ENCODE measurements around the gene RAX.
"Not testable (repeated sequence)": the region's sequence is repeated elsewhere in the genome, so short reads cannot be mapped to it uniquely, and the experiment has no call there.

RAX gene

DNA sequence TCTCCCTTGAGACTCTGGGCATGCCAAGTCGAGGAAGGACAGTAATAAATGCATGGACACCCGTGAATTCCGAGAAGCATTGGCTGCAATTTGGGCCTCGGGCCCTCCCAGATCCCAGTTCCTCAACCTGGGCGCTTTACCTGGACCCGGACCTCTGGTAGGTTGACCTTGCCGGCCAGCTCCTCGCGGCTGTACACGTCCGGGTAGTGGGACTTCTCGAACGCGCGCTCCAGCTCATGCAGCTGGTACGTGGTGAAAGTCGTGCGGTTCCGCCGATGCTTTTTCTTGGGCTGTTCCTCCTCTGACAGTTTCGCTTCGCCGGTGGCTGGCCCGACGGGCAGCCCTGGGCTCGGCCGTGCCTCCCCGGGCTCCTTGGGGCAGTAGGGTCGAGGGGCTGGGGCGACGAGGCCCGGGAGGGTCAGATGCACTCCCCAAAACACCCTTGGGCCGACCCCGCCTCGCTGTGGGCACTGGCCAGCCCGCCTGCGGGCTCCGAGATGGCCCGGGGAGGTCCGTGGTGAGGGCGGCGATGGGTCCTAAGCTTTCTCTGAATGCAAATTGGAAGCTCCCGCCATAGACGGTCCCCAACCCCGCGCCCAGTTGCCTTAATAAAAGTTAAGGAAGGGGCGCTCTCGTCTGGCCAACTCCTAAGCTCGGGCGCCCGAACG, 899 bp downstream of the RAX start:
- DNase-seq, result no peak

DNA sequence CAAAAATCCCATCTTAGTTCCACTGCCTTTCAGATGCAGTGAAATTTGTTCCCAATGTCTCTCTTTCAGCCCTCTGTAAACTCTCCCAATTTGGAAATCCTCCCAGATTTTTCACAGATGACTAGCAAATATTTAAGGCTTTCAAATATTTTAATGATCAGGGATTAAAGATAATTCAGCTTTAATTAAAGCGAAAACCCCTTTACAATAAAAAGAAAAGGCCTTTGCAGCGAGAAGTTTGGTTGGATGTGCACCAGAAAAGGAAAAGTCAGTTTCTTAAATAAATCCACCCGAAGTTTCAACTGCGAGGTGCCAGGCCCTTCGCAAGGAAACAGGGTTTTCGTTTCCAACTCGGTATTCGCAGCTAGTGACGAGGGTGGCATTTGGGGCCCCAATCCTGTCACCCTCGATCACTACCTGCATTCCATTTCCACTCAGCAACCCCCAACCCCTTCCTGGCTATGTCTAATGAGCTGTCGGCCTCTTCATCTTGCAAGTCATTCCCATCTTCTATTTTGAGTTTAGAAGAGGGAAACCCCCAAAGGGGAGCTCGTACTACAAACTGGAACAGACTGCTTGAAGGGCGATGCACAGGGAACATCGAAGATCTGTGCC, 1.5 kb downstream of the RAX start:
- DNase-seq, result no peak

DNA sequence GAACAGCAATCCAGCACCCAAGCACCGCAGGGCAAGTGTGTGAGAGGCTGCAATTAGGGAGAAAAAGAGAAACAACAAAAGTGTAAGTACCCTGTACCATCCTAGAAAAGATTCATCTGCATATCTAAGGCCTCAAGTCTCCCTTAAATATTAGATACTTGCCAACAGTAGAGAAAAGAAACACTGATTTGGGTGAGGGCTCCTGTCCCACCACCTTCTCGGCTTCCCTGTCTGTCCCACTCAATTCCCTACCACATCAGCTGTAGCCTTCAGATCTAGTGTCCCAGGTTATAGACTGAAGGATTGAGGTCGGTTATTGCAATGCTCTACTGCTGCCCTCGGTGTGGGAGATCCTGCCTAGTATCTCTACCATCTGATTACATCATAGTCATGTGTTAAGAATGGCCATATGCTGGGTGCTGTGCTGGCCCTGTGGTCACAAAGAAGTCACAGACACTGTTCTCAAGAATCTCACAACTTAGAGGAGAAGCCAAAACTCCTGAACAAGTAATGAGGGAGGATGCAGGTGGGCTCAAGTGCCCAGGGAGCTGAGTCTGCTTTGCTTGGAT, 2.5 kb downstream of the RAX start:
- peak; percentile 38 for DNase-seq

DNA sequence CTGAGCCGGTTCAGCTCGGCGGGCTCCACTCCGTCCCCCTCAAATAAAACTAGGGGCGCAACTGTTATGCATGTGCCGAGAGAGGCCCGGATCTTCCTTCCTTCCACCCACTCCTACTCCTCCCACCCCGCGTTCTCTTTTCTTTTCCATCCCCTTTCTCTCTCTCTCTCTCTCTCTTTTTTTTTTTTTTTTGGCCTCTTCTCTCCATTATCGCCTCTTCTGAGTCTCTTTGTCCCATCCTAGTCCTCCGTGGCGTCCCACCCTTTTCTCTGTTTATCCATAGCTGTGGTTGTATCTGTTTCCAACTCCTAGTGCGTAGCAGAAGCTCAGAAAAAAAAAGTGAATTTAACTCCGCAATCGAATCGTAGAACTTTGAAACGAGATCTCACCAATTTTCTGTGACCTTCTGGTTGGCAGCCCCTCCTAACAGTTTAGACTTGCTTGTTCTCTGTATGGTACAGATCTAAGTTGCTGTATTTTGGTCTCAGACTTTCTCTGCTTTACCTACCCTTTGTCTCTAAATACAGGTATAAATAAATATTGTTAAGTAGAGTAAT, 3.6 kb downstream of the RAX start:
- DNase-seq, result no peak

DNA sequence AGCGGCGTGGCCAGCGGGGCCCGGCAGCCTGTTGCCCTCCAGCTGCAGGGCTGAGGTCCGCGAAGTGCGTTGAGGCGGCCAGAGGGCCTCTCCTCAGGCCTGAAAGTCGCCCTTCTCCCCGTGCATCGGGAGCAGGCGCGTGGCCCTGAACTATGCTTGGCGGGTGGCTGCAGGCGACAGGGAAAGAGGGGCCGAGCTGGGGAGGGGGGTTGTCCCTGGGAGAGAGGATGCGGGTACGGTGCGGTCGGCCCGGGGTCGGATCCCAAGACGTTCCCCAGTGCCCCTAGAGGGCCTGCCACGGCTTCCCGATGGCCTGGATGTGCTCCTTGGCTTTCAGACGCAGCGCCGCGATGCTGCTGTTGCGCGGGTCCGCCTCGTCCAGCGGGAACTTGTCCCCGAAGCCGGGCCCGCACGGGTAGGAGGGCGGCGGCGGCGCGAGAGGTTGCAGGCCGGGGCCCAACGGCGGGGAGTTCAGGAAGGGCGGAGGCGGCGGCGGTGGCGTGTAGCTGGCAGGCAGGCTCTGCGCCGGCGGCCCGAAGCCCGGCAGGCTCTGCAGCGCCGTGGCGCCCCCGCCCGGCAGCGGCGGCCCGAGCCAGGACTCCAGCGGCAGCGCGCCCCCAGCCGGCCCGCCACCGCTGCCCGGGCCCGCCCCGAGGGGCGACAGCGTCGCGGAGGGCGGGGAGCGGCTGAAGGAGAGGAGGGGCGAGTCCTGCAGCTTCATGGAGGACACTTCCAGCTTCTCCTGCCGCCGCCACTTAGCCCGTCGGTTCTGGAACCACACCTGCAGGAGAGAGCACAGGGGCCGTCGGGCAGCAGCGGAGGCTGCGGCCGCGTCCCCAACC, 4.3 kb downstream of the RAX start:
- DNase-seq, result peak; percentile 62

DNA sequence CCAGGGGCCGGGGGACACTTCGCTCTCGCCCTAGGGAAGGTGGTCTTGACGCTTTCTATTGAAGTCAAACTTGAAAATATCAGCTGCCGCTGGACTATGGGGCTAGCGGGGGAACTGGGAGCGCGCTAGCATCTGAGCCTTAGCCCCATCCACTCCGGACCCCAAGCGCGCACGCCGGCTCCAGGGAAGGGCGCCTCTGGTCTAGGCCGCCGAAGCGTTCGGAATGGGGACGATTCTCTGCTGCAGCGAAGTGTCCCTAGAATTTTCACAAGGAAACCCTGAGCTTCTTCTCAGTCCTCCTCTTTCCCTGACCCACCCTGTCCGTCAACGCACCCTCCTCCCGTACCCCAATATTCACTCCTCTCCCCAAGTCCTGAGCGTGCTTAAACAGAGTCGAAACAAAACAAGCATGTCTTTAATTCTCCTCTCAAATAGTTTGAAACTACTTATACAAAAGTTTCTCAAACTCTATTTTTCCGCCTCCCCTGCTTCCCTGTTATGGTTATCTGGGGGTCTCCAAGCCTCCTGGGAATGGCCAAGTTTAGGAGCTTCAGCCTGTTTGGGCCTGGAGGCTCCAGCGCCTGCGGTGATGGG, 5.0 kb downstream of the RAX start:
- no peak for DNase-seq

DNA sequence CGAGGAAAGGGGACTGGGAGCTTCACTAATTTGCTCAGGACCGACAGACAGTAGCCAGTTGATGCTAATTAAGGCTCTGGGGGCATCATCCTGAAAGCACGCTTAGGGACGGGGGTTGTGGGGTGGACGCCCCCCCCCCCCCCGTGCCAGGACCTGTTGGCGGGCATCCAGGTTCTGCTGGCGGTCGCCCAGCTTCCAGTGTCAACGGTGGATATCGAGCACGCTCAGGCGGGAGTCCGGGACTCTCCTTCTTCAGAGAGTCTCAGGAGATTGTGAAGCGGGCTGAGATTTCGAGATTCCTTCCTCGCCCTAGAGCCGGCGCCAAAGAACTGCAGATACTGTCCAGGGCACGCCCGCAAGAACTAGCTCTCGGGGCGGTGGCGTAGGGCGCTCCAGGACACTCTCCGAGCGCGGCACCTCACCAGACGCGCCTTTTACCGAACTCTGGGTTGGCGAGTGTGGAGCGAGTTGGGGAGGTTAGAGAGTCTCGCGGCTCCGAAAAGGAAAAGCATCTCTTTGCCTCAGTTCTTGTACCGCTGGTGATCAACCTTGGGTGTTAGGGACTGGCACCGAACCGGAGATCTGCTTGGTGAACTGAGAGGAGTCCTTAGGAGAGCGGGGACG, 5.6 kb downstream of the RAX start:
- no peak for DNase-seq

DNA sequence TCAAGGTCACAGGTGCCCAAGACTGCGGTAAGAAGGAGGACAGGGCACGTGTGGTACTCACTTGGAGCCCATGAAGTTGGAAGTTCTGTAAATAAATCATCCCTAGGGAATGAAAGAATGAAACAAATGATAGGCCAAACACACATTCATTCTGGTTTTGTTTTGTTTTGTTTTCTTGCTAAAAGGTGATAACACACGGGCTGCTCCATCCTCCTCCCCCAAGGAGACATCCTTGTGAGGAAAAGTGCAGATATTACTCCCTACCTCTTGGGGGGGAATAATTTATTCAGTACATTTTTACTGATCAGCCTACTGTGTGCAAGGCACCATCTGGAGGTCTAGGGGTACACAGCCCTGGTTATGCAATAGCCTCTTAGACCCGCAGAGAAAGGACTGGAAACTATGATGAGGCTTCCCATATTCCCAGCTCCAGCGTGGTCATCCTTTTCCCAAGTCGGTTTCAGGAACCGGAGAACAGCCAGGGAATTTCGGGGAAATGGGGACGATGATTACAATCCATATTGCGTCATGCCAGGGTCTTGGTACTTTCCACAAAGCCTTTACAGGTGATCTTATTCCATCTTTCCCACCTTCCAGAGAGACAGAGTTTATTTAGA, 6.3 kb downstream of the RAX start:
- DNase-seq, result no peak

DNA sequence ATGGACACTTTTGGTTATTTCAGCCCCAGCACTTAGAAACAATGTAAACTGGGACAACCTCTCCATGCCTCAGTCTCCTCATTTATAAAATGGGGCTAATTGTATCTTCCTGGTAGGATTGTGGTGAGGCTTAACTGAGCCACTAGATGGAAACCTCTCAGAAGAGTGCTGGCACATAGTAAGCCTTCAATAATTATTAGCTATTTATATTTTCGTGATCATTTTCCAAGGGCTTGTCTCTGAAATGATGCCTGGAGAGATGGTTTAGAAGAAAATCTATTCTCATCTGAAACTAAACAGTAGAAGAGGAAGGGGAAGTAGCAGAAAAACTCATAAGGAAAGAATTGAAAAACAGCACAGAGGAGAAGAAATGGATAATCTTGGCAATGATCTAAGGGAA, 6.8 kb downstream of the RAX start:
- no peak for DNase-seq

DNA sequence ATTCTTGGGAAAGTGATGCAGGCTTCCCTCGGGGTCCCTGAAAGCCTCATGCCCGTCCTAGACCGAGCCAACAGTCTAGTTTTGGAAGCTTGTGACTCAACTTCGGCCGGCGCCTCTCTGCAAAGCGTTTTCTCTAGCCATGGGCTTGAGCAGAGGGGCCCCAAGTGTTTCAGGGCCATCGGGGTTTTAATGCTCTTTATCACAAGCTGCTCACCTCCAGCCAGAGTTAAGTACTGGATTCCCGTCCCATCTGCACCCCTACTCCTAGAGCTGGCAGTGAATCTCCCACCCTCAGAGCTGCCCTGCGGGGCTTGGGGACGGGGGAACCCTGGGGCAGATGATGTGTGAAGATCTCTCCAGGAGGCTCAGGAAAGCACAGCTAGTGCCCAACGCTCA, 7.3 kb downstream of the RAX start:
- DNase-seq, result no peak

DNA sequence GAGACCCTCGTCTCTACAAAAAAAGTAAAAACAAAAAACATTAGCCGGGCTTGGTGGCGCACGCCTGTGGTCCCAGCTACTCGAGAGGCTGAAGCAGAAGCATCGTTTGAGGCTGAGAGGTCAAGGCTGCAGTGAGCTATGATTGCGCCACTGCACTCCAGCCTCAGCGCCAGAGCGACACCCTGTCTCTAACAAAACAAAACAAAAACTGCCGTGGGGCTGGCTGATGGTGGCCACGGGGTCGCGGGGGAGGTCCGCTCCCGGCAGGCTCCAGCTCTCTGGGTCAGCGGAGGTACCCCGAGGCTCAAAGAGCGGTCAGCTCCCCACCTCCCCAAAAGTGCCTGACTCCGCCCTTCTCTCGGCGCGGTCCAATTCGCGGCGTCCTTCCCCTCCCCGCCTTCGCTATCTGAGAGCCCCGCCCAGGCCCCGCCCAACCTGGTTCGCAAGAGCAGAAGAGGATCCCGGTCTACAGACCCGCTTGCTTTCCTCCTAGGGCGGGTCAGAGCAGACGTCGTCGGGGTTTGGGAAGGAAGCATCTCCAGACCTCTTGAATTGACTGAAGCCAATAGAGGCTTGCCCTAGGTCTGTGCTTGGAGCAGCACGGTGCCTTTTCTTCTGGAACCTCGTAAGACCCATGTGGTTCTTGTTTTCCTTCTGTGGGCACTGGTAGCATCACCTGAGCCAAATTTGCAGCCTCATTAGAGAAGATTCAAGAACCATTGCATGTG, 7.8 kb downstream of the RAX start:
- DNase-seq, result peak; percentile 53

DNA sequence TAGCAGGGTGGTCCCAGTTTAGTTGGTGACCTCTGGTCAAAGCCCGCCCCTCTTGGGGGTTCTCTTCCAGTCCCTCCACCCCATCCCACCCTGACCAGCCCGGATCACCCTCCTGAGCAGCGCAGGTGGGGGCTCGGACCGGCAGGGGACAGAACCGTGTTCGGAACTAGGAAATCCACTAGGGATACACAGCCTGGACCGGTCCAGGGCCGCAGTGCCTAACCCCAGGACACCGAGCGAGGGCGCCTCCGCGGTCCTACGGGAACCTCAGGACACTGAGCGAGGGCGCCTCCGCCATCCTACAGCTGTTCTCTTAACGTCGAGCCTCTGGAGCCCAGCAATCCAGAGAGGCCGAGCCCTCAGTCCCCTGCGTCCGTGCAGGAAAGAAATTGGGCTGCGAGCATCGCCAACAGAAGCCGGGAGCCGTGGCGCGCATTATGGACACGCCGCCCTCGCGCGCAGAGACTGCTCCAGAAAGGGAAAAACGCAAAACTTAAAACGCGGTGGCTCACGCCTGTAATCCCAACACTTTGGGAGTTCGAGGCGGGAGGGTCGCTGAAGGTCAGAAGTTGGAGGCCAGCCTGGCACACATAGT, 8.5 kb downstream of the RAX start:
- DNase-seq, result no peak

DNA sequence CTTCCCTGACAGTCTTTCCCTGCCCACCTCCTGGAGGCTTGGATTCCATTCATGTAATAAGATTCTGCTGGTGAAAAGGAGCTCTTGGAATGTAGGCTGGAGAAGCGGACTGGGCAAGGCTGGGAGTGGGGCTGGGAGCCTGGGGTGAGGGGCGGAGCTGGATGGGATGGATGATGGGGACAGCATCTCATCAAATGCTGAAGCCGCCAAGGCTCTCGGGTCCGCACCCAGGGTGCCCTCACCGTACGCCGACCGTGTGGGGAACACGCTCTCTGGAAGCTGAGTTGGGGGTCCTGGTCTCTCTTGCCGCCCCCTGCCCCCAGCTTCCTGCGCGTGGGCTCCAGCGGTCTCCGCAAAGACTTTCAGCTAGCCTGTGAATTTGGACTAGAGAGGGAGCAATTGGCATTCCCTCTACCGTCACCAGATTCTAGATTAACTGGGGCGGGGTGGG, 9.1 kb downstream of the RAX start:
- DNase-seq, result no peak

DNA sequence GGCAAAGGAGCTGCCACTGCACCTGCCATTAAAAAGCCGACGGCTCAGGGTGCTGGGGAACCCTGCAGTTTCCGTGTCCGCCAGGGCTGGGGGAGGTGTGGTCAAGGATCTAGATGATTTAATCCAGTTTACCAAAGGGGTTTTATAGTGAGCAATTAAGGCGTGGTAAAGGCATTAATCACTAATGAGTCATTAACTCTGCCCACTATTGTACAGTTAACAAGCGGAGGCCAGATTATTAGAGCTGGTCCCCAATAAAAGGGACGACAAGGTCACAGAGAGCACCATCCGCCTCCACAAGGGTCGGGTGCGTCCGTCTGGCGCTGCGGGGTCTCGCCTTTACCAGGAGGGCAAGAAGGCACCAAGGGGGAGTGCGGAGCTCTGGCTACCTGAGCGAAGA, 9.6 kb downstream of the RAX start:
- no peak for DNase-seq

DNA sequence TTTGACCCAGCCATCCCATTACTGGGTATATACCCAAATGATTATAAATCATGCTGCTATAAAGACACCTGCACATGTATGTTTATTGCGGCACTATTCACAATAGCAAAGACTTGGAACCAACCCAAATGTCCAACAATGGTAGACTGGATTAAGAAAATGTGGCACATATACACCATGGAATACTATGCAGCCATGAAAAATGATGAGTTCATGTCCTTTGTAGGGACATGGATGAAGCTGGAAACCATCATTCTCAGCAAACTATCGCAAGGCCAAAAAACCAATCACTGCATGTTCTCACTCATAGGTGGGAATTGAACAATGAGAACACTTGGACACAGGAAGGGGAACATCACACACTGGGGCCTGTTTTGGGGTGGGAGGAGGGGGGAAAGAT, 11.0 kb downstream of the RAX start:
- DNase-seq, result not testable (repeated sequence)

DNA sequence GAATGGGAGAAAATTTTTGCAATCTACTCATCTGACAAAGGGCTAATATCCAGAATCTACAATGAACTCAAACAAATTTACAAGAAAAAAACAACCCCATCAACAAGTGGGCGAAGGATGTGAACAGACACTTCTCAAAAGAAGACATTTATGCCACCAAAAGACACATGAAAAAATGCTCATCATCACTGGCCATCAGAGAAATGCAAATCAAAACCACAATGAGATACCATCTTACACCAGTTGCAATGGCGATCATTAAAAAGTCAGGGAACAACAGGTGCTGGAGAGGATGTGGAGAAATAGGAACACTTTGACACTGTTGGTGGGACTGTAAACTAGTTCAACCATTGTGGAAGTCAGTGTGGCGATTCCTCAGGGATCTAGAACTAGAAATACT, 11.4 kb downstream of the RAX start:
- not testable (repeated sequence) for DNase-seq

DNA sequence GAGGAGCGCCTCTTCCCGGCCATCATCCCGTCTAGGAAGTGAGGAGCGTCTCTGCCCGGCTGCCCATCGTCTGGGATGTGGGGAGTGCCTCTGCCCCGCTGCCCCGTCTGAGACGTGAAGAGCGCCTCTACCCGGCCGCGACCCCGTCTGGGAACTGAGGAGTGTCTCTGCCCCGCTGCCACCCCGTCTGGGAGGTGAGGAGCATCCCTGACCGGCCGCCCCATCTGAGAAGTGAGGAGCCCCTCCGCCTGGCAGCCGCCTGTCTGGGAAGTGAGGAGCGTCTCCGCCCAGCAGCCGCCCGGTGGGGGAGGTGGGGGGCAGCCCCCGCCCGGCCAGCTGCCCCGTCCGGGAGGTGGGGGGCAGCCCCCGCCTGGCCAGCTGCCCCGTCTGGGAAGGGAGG, 17.8 kb downstream of the RAX start:
- DNase-seq, result not testable (repeated sequence)

DNA sequence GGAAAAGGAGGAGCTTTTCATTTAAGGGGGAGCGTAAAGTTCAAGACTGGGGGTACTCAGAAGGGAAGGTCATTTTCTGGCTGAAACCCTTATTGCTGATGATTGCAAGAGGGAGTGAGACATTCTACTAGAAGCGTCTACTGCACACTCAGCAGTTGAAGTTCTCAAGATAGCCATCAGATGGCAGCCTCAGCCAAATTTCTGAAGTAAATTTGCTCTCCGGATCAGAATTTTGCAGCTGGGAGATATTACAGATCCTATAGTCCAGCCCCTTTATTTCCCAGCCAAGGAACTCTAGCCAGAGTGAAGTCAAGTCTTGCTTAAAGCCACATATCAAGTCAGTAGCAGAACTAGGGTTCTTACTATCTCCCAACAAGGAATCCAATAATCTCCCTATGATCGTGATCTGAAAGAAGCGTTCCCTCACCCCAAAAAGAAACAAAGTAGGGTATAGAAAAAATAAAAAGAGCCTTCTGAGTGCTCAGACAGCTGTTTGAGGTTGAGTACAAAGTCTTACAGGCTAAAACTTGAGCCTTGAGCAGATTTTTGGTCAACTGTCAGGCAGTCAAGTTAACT, 24.0 kb downstream of the RAX start:
- DNase-seq, result peak; percentile 68

DNA sequence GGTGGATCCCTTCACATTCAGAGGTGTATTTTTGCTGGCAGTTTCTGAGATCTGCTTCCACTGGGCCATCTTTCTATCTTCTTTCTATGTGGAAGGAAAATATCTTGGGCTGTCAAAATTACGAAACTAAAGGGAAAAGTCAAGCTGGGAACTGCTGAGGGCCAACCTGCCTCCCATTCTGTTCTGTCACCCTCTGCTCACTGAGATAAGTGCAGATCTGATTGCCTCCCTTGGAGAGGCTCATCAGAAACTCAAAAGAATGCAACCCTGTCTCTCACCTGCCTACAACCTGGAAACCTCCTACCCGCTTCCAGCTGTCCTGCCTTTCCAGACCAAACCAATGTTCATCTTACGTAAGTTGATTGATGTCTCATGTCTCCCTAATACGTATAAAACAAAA, 26.5 kb downstream of the RAX start:
- DNase-seq, result no peak

DNA sequence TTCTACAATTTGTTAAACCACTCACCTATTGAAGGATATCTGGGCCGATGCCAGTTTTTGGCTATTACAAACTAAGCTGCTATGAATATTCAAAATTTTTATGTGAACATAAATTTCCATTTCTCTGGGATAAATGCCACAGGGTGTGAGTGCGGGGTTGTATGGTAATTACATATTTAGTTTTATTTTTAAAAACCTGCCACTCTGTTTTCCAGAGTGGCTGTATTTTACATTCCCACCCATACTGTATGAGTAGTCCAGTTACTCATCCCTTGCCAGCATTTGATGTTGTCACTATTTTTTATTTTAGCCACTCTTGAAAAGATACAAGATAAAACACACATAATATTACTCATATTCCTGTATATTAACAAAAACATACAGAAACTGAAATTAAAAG, 30.3 kb downstream of the RAX start:
- no peak for DNase-seq

DNA sequence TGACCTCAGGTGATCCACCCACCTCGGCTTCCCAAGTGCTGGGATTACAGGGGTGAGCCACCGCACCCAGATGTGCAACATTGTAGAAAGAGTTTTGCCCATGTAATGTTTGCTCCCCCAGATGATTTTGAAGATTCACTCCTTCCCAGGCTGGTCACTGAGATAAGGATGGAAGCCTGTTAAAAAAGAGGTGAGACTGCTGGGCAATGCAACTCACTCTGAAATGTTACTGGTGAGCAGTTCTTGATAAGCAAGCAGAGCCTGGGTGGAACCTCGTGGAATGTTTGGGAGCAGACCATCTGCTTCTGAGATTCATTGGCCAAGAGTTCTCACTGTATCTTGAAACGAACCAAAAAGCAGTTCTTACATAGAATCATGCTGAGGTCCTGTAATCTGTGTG, 33.6 kb downstream of the RAX start:
- no peak for DNase-seq
